Type B pancreatic cell (in vitro differentiated cells): Measurements from ENCODE around the gene KNOP1. TPM values are rescaled to one million over a fixed set of nuclear protein-coding genes. Genes with fewer than 3 reads are reported as not detected.

Source experiments
- DNase-seq: peaks from one replicate; pipeline ENCODE4 v3.0.0; 2021; ENCODE audit warnings: mixed read lengths; ENCODE audit not compliant: unreplicated experiment; ENCODE audit errors: extremely low spot score
- H3K27ac Mint-ChIP-seq: 2 replicates; pipeline ENCODE4 v1.8.0; 2021; ENCODE audit warnings: mild to moderate bottlenecking, mixed read lengths
- H3K27me3 Mint-ChIP-seq: 2 replicates; pipeline ENCODE4 v1.8.0; 2021; ENCODE audit warnings: mixed read lengths
- H3K36me3 Mint-ChIP-seq: 2 replicates; pipeline ENCODE4 v1.8.0; 2021; ENCODE audit warnings: mixed read lengths
- H3K4me1 Mint-ChIP-seq: one replicate; pipeline ENCODE4 v1.8.0; 2021; ENCODE audit warnings: mixed read lengths; ENCODE audit not compliant: unreplicated experiment
- H3K4me3 Mint-ChIP-seq: 2 replicates; pipeline ENCODE4 v1.8.0; 2021; ENCODE audit warnings: mild to moderate bottlenecking, mixed read lengths
- H3K9me3 Mint-ChIP-seq: 2 replicates; pipeline ENCODE4 v1.8.0; 2021; ENCODE audit warnings: mixed read lengths
- CTCF ChIP-seq: fragments of 200-600 bp; sonication (generic); conservative IDR thresholded peaks from 2 replicates; pipeline ENCODE4 v1.5.0; 2021; ENCODE audit warnings: antibody characterized with exemption, mild to moderate bottlenecking
- total RNA-seq: library from RNA; stranded (reverse); gene quantifications from 2 replicates; pipeline ENCODE4 v1.2.1, GENCODE V29; 2021; ENCODE audit warnings: low replicate concordance

Gene KNOP1
- total RNA-seq, 1 donor from 2014 or later, result 54.9 TPM

- Mint-ChIP-seq H3K27me3 (no peaks in the 10 kb centered on the region), H3K4me1 (peaks cover 9% of the 10 kb centered on the region), H3K27ac (no peak overlapping the region), H3K4me3 (no peak overlapping the region), H3K36me3 (peaks cover 22% of the 10 kb centered on the region), H3K9me3 (no peaks in the 10 kb centered on the region)
- no peak for TF ChIP-seq CTCF
- no peak for DNase-seq
These were observed 26.8 kb downstream of the KNOP1 start for GRCh38 chr16:19691161-19691711.

GRCh38 chr16:19690196-19690595, 27.8 kb downstream of the KNOP1 start:
- peaks cover 31% of the 10 kb centered on the region for H3K36me3 Mint-ChIP-seq
- H3K27ac Mint-ChIP-seq, result no peak overlapping the region
- H3K9me3 Mint-ChIP-seq, result no peaks in the 10 kb centered on the region
- H3K27me3 Mint-ChIP-seq, result no peaks in the 10 kb centered on the region
- no peak for DNase-seq
- TF ChIP-seq CTCF, result no peak
- peaks cover 8% of the 10 kb centered on the region for H3K4me1 Mint-ChIP-seq
- H3K4me3 Mint-ChIP-seq, result no peak overlapping the region

GRCh38 chr16:19689342-19689741, 28.7 kb downstream of the KNOP1 start:
- Mint-ChIP-seq H3K27me3 (no peaks in the 10 kb centered on the region), H3K27ac (no peak overlapping the region), H3K4me3 (no peak overlapping the region), H3K4me1 (peaks cover 8% of the 10 kb centered on the region), H3K36me3 (peaks cover 34% of the 10 kb centered on the region), H3K9me3 (no peaks in the 10 kb centered on the region)
- TF ChIP-seq CTCF, result no peak
- no peak for DNase-seq

GRCh38 chr16:19688396-19689024, 29.5 kb downstream of the KNOP1 start:
- no peak for DNase-seq
- Mint-ChIP-seq H3K27ac (peak overlapping the region; percentile 55), H3K4me1 (peaks cover 8% of the 10 kb centered on the region), H3K36me3 (peaks cover 34% of the 10 kb centered on the region), H3K4me3 (no peak overlapping the region), H3K27me3 (no peaks in the 10 kb centered on the region), H3K9me3 (no peaks in the 10 kb centered on the region)
- no peak for TF ChIP-seq CTCF

- peaks cover 38% of the 10 kb centered on the region for H3K36me3 Mint-ChIP-seq
- no peaks in the 10 kb centered on the region for H3K27me3 Mint-ChIP-seq
- no peak for DNase-seq
- peaks cover 8% of the 10 kb centered on the region for H3K4me1 Mint-ChIP-seq
- no peak overlapping the region for H3K4me3 Mint-ChIP-seq
- H3K9me3 Mint-ChIP-seq, result no peaks in the 10 kb centered on the region
- H3K27ac Mint-ChIP-seq, result peak overlapping the region; percentile 56
- no peak for TF ChIP-seq CTCF
These were observed 30.7 kb downstream of the KNOP1 start for GRCh38 chr16:19687279-19687678.
